ENCODE results near the gene PRSS36. TPM values are rescaled to one million over a fixed set of nuclear protein-coding genes. Genes with fewer than 3 reads are reported as not detected.

PRSS36 gene
- polyA plus RNA-seq, 1 experiment: 0.24 TPM

- POLR2A ChIA-PET: interaction anchor here (2.1 kb wide), 1 partner anchor 11 kb away, joined by 11 read pairs; the partner anchor contains the start of gene FUS
- no peak overlapping the region for H3K27ac ChIP-seq (ENCODE audit: low read depth, low read length)
- no peak for TF ChIP-seq CTCF (IDR thresholded peaks at IDR 0.05; ENCODE audit: low read depth, low read length)
Observed at GRCh38 chr16:31190818-31191444, 41.1 kb upstream of the PRSS36 start.

GRCh38 chr16:31190061-31190460 lies 40.2 kb upstream of the PRSS36 start:
- DNase-seq (ENCODE audit: low read depth, low spot score): no peak
- H3K9me3 ChIP-seq (ENCODE audit: control insufficient read depth, insufficient read depth, low read length): no peaks in the 10 kb centered on the region
- TF ChIP-seq CTCF (IDR thresholded peaks at IDR 0.05; ENCODE audit: low read depth, low read length): no peak
- no peak overlapping the region for H3K4me3 ChIP-seq (ENCODE audit: low read depth, low read length)
- H3K27ac ChIP-seq (ENCODE audit: low read depth, low read length): no peak overlapping the region
- ChIA-PET CTCF (interaction anchor here (1.2 to 1.7 kb wide), 2 partner anchors 48 to 268 kb away, joined by 3 to 4 read pairs; no protein-coding TSS in a partner anchor), POLR2A (interaction anchor here (1.3 to 2.1 kb wide), 2 partner anchors 9 to 10 kb away, joined by 3 to 11 read pairs; partner anchors contain the start of gene FUS)
- no peaks in the 10 kb centered on the region for H3K27me3 ChIP-seq (ENCODE audit: control insufficient read depth, insufficient read depth, low read length)

More at GRCh38 chr16:31190818-31191444, 41.1 kb upstream of the PRSS36 start:
- CTCF ChIA-PET: interaction anchor here (0.5 kb wide), 1 partner anchor 49 kb away, joined by 4 read pairs; no protein-coding TSS in a partner anchor
- no peaks in the 10 kb centered on the region for H3K27me3 ChIP-seq (ENCODE audit: control insufficient read depth, insufficient read depth, low read length)
- H3K4me3 ChIP-seq (ENCODE audit: low read depth, low read length): no peak overlapping the region
- no peak for DNase-seq (ENCODE audit: low read depth, low spot score)
- H3K9me3 ChIP-seq (ENCODE audit: control insufficient read depth, insufficient read depth, low read length): no peaks in the 10 kb centered on the region

- ChIA-PET CTCF (interaction anchor here (1.2 to 1.7 kb wide), 2 partner anchors 47 to 269 kb away, joined by 3 to 4 read pairs; no protein-coding TSS in a partner anchor), POLR2A (interaction anchor here (1.3 to 2.1 kb wide), 2 partner anchors 9 to 10 kb away, joined by 3 to 11 read pairs; partner anchors contain the start of gene FUS)
- Histone ChIP-seq H3K27me3 (ENCODE audit: control insufficient read depth, insufficient read depth, low read length) (no peaks in the 10 kb centered on the region), H3K4me3 (ENCODE audit: low read depth, low read length) (no peak overlapping the region), H3K9me3 (ENCODE audit: control insufficient read depth, insufficient read depth, low read length) (no peaks in the 10 kb centered on the region), H3K27ac (ENCODE audit: low read depth, low read length) (no peak overlapping the region)
- TF ChIP-seq CTCF (IDR thresholded peaks at IDR 0.05; ENCODE audit: low read depth, low read length): no peak
- no peak for DNase-seq (ENCODE audit: low read depth, low spot score)
Observed at GRCh38 chr16:31189412-31189778, 39.5 kb upstream of the PRSS36 start.

- H3K4me3 ChIP-seq (ENCODE audit: low read depth, low read length): no peak overlapping the region
- H3K9me3 ChIP-seq (ENCODE audit: control insufficient read depth, insufficient read depth, low read length): no peaks in the 10 kb centered on the region
- H3K27ac ChIP-seq (ENCODE audit: low read depth, low read length): no peak overlapping the region
- POLR2A ChIA-PET: interaction anchor here (1.3 to 2.1 kb wide), 2 partner anchors 9 to 10 kb away, joined by 3 to 11 read pairs; partner anchors contain the start of gene FUS
- TF ChIP-seq CTCF (IDR thresholded peaks at IDR 0.05; ENCODE audit: low read depth, low read length): no peak
- no peak for DNase-seq (ENCODE audit: low read depth, low spot score)
- CTCF ChIA-PET: interaction anchor here (1.2 to 1.7 kb wide), 2 partner anchors 47 to 270 kb away, joined by 3 to 4 read pairs; no protein-coding TSS in a partner anchor
- no peaks in the 10 kb centered on the region for H3K27me3 ChIP-seq (ENCODE audit: control insufficient read depth, insufficient read depth, low read length)
Observed at GRCh38 chr16:31188450-31189411, 38.9 kb upstream of the PRSS36 start.

Data from AG04450 (cell line).